IMR-90 (cell line): ENCODE results near the gene ASTN2.

Experiments used
- BHLHE40 ChIP-seq: fragments of 150-350 bp; IDR thresholded peaks from 2 replicates; pipeline ENCODE4 v1.6.1; 2016; ENCODE audit warnings: mild to moderate bottlenecking, low read depth, low read length
- CHD1 ChIP-seq: IDR thresholded peaks from 2 replicates; pipeline ENCODE4 v1.6.1; 2012; ENCODE audit warnings: low read depth, low read length, improper control_type of control experiment
- ELK1 ChIP-seq: fragments of 150-350 bp; IDR thresholded peaks from 2 replicates; pipeline ENCODE4 v1.6.1; 2016; ENCODE audit warnings: low read depth, mild to moderate bottlenecking, low read length, moderate library complexity, borderline replicate concordance
- FOS ChIP-seq: fragments of 150-350 bp; IDR thresholded peaks from 2 replicates; pipeline ENCODE4 v1.6.1; 2016; ENCODE audit warnings: low read depth, low read length
- MAFK ChIP-seq: IDR thresholded peaks from 2 replicates; pipeline ENCODE4 v1.6.1; 2012; ENCODE audit warnings: low read depth, low read length, improper control_type of control experiment
- MXI1 ChIP-seq: IDR thresholded peaks from 2 replicates; pipeline ENCODE4 v1.6.1; 2012; ENCODE audit warnings: low read depth, mild to moderate bottlenecking, low read length, moderate library complexity, borderline replicate concordance
- POLR2A ChIP-seq: IDR thresholded peaks from 2 replicates; pipeline ENCODE4 v1.6.1; 2012; ENCODE audit warnings: mild to moderate bottlenecking, low read depth, low read length
- RAD21 ChIP-seq: IDR thresholded peaks from 2 replicates; pipeline ENCODE4 v1.6.1; 2012; ENCODE audit warnings: low read length, improper control_type of control experiment
- RCOR1 ChIP-seq: IDR thresholded peaks from 2 replicates; pipeline ENCODE4 v1.6.1; 2012; ENCODE audit warnings: mild to moderate bottlenecking, low read length, improper control_type of control experiment; ENCODE audit not compliant: insufficient replicate concordance
- RFX5 ChIP-seq: IDR thresholded peaks from 2 replicates; pipeline ENCODE4 v1.8.0; 2012; ENCODE audit warnings: low read depth, mild to moderate bottlenecking, low read length, moderate library complexity
- SMC3 ChIP-seq: fragments of 150-350 bp; IDR thresholded peaks from 2 replicates; pipeline ENCODE4 v1.6.1; 2016; ENCODE audit warnings: low read depth, mild to moderate bottlenecking, antibody characterized with exemption, low read length, moderate library complexity
- TF ChIP-seq, protein P1 (sequence below): conservative IDR thresholded peaks from 2 replicates; pipeline ENCODE4 v1.5.1; 2012; ENCODE audit warnings: mild to moderate bottlenecking, low read depth, low read length, improper control_type of control experiment
- TF ChIP-seq, protein P2 (sequence below): fragments of 150-350 bp; IDR thresholded peaks from 2 replicates; pipeline ENCODE4 v1.6.1; 2017; ENCODE audit warnings: mild to moderate bottlenecking, antibody characterized with exemption, low read length, low read depth

- TF ChIP-seq, protein P1, sequence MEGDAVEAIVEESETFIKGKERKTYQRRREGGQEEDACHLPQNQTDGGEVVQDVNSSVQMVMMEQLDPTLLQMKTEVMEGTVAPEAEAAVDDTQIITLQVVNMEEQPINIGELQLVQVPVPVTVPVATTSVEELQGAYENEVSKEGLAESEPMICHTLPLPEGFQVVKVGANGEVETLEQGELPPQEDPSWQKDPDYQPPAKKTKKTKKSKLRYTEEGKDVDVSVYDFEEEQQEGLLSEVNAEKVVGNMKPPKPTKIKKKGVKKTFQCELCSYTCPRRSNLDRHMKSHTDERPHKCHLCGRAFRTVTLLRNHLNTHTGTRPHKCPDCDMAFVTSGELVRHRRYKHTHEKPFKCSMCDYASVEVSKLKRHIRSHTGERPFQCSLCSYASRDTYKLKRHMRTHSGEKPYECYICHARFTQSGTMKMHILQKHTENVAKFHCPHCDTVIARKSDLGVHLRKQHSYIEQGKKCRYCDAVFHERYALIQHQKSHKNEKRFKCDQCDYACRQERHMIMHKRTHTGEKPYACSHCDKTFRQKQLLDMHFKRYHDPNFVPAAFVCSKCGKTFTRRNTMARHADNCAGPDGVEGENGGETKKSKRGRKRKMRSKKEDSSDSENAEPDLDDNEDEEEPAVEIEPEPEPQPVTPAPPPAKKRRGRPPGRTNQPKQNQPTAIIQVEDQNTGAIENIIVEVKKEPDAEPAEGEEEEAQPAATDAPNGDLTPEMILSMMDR = no peak
- TF ChIP-seq BHLHE40 = no peak
- TF ChIP-seq POLR2A = no peak
- TF ChIP-seq MXI1 = no peak
- TF ChIP-seq SMC3 = no peak
- TF ChIP-seq MAFK = no peak
- TF ChIP-seq, protein P2, sequence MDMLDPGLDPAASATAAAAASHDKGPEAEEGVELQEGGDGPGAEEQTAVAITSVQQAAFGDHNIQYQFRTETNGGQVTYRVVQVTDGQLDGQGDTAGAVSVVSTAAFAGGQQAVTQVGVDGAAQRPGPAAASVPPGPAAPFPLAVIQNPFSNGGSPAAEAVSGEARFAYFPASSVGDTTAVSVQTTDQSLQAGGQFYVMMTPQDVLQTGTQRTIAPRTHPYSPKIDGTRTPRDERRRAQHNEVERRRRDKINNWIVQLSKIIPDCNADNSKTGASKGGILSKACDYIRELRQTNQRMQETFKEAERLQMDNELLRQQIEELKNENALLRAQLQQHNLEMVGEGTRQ = no peak
- TF ChIP-seq CHD1 = no peak
- no peak for TF ChIP-seq ELK1
- no peak for TF ChIP-seq RCOR1
- no peak for TF ChIP-seq RAD21
- no peak for TF ChIP-seq FOS
- no peak for TF ChIP-seq RFX5
These were observed 46.5 kb upstream of the ASTN2 start for GRCh38 chr9:117461386-117461785.
